Measurements from ENCODE around the gene FES. TPM values are rescaled to one million over a fixed set of nuclear protein-coding genes. Genes with fewer than 3 reads are reported as not detected.

FES gene
- total RNA-seq, 1 donor from 2014 or later: 3.3 TPM

- no peak for DNase-seq (ENCODE audit: low read depth)
These were observed 46.7 kb downstream of the FES start for GRCh38 chr15:90930861-90931574.

- DNase-seq (ENCODE audit: low read depth): no peak
These were observed 47.2 kb downstream of the FES start for GRCh38 chr15:90931575-90931827.

- peak; percentile 61 for DNase-seq (ENCODE audit: low read depth)
These were observed 47.7 kb downstream of the FES start, which contains the start of gene HDDC3 for GRCh38 chr15:90931828-90932659. Gene HDDC3, minus strand, starts transcription at chr15:90932549. Its CDS starts 9 bp downstream, at chr15:90932540.

- no peak for DNase-seq (ENCODE audit: low read depth)
These were observed 48.3 kb downstream of the FES start for GRCh38 chr15:90932660-90932991.

GRCh38 chr15:90933301-90933700 is 49.0 kb downstream of the FES start:
- no peak for DNase-seq (ENCODE audit: low read depth)

DNA sequence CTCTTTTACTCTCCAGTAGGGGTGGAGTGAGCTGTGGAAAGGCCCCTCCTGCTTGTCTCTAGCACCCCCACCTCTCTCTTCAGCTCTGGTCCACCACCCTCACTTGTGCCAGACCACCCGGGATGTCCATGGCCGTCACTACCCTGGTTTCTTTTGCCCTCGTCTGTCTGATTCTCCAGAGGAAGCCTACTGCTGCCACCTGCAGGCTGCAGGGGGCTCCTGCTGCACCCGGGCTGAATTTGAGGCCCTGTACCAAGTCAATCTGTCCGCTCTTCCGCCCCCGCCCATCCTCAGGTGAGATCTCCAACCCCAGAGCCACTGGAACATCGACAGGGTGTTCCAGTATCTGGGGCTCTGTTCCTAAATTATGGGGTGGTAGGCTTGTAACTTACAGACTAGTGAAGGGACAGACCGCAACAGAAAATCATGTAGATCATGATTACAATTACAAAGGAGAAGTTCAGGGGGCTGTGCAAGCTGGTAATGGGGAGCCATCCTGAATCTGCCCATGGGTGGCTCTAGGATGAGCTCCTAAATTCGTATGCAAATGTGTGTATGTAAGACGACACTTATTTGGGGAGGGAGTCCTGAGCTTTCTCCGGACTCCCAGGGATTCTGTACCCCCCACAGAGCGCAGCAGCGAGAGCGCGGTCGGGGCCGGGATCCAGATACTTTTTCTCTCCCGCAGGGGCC is 50.1 kb downstream of the FES start:
- DNase-seq (ENCODE audit: low read depth): peak; percentile 73

DNA sequence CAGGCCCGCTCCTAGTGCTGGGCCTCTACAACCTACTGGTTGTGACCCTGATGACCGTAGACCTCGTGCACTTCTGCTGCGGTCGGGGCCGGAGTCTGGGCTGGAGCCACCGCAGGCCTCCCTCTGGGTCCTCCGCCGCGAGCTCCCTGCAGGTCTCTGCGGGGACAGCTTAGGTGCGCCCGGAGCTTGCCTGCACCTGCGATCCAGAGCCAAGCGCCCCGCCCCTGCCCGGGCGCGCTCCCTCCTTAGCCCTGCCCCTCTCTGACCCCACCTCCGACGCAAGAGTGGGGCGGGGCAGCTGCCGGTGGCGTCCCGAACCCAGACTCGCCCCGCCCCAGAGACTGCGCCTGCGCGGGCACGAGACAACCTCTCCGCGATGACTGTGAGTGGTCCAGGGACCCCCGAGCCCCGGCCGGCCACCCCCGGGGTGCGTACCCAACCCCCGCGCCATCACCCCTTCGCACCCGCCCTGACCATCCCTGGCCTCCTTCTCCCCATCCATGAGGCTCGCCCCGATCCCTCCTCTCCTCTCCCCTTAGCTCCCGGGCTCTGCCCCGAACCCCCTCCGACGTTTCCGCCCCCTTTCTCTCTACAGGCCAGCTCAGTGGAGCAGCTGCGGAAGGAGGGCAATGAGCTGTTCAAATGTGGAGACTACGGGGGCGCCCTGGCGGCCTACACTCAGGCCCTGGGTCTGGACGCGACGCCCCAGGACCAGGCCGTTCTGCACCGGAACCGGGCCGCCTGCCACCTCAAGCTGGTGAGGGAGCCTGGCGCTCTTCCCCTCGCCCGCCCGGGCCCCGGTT is 50.8 kb downstream of the FES start, which contains the start of gene UNC45A:
Gene UNC45A, plus strand, starts transcription at position 337 of the 803 bp plus-strand sequence. Its CDS starts 40 bp downstream, at position 377.
- peak; percentile 63 for DNase-seq (ENCODE audit: low read depth)

GRCh38 chr15:90936823-90937222 is 52.5 kb downstream of the FES start:
- no peak for DNase-seq (ENCODE audit: low read depth)

DNA sequence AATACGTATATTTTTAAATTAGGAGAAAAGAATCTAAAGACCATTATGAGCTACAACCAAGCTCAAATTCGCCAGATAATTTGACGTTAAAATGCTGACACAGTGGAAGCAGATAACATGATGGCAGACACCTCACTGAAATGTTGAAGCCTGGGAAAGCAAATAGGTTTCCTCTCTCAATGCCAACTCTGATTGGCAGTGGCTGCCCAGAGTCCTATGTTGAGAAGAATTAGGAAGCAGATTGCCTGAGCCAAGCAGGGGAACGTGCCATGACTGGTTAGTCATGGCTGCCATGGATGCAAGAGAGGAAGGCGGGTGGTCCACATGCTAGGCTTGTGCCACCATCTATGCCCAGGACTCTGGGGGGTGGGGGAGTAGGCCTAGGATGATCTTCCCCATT is 54.0 kb downstream of the FES start:
- no peak for DNase-seq (ENCODE audit: low read depth)

- no peak for DNase-seq (ENCODE audit: low read depth)
These were observed 55.5 kb downstream of the FES start for GRCh38 chr15:90939756-90940155.

- DNase-seq (ENCODE audit: low read depth): no peak
These were observed 56.7 kb downstream of the FES start for GRCh38 chr15:90941038-90941437.

DNA sequence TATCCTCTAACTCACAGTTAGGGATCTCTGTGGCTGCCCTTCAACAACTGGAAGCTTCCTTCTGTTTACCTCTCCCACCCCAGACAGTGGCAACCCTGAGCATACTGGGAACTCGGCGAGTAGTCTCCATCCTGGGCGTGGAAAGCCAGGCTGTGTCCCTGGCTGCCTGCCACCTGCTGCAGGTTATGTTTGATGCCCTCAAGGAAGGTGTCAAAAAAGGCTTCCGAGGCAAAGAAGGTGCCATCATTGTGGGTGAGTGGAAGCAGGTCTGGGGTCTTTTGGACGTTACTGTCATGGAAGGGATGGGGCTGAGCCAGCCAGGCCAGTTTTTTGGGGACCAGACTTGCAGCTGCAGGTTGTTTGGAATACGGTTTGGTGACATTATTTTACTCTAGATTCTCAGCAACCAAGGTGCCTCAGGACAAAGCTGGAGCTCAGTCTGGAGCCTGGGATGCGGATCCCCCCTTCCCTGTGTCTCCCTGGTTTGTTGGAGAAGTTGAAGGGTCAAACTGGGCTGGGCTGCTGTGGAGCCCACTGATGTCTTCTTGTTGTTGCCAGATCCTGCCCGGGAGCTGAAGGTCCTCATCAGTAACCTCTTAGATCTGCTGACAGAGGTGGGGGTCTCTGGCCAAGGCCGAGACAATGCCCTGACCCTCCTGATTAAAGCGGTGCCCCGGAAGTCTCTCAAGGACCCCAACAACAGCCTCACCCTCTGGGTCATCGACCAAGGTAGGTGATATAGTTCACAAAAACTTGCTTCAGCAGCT is 58.2 kb downstream of the FES start:
- DNase-seq (ENCODE audit: low read depth): no peak

- no peak for DNase-seq (ENCODE audit: low read depth)
These were observed 60.8 kb downstream of the FES start for GRCh38 chr15:90945091-90945490.

Other genes with a start within 250 kb of the FES start
- gene BLM, start 167.2 kb upstream of the FES start, total RNA-seq: 0.89 and 4.3 TPM in 2 replicates
- gene FURIN, start 15.9 kb upstream of the FES start, total RNA-seq: 59.2 and 124 TPM in 2 replicates
- 12.0 and 31.3 TPM in 2 replicates for gene MAN2A2, start 18.8 kb downstream of the FES start, total RNA-seq
- 13.0 and 17.1 TPM in 2 replicates for gene HDDC3, start 48.0 kb downstream of the FES start, total RNA-seq
- 71.0 and 74.1 TPM in 2 replicates for gene UNC45A, start 50.8 kb downstream of the FES start, total RNA-seq
- 10.1 and 15.7 TPM in 2 replicates for gene RCCD1, start 70.4 kb downstream of the FES start, total RNA-seq
- 18.4 and 93.3 TPM in 2 replicates for gene PRC1, start 110.0 kb downstream of the FES start, total RNA-seq
- gene VPS33B, start 138.1 kb downstream of the FES start, total RNA-seq: 13.8 and 22.4 TPM in 2 replicates
- under 0.01 and 0.52 TPM in 2 replicates for gene SV2B, start 215.8 kb downstream of the FES start, total RNA-seq

All from renal cortical epithelial cell (primary cell).